Right ventricle myocardium superior (tissue), 1 donor: ENCODE measurements around the gene ERG28. TPM values are rescaled to one million over a fixed set of nuclear protein-coding genes. Genes with fewer than 3 reads are reported as not detected.

Experiments used
- ATAC-seq: fragments of 200-7000 bp; cut with Tn5 transposase; one replicate; pipeline ENCODE4 v1.9.1; 2020; ENCODE audit warnings: mild to moderate bottlenecking; ENCODE audit not compliant: poor library complexity
- DNase-seq: peaks from one replicate; pipeline ENCODE4 v3.0.0-alpha.2; 2020
- intact Hi-C: fragments of 100-400 bp; cut with DNase I; formaldehyde crosslinking; loops from one replicate; pipeline ENCODE4 v1.11.2; 2022
- total RNA-seq: library from RNA; stranded (reverse); fragmentation: NEBNext Ultra II Directional; extraction: Animal tissue kit (Norgen Biotek cat#: 25700); gene quantifications from one replicate; pipeline ENCODE4 v1.2.1, GENCODE V29; 2021
- donor health status: DM: no; HTN: yes; CAD: no; lungs with severe emphysema.

ERG28 gene
- total RNA-seq, 1 donor from 2014 or later: 5.9 TPM

- intact Hi-C loops: no loop called here
- DNase-seq: no peak
Observed at GRCh38 chr14:75667099-75667765, 6.6 kb upstream of the ERG28 start.

GRCh38 chr14:75662966-75663365, 2.3 kb upstream of the ERG28 start:
- no peak for DNase-seq
- intact Hi-C loops: no loop called here

More at GRCh38 chr14:75667099-75667765, 6.6 kb upstream of the ERG28 start:
- ATAC-seq: peak; percentile 74

DNA sequence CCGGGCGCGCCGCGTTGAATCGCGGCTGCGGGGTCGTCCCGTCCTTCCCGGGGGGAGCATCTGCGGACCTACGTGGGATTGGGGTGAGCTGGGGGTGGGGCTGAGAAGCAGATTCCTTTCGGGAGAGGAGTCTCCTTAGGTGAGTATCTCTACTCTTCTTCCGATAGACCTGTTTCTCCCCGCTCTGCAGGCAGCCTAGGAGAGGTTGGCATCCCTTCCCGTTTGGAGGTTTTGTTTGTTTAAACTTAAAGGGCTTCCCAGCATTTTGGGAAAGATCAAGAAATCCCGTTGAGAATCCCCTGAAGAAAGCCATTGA, 781 bp upstream of the ERG28 start:
- intact Hi-C loops: no loop called here
- DNase-seq: no peak
- peak; percentile 19 for ATAC-seq

More at GRCh38 chr14:75662966-75663365, 2.3 kb upstream of the ERG28 start:
- no peak for ATAC-seq

GRCh38 chr14:75660238-75660629, 442 bp downstream of the ERG28 start:
- ATAC-seq (no peak), DNase-seq (no peak)
- intact Hi-C loops: no loop called here

DNA sequence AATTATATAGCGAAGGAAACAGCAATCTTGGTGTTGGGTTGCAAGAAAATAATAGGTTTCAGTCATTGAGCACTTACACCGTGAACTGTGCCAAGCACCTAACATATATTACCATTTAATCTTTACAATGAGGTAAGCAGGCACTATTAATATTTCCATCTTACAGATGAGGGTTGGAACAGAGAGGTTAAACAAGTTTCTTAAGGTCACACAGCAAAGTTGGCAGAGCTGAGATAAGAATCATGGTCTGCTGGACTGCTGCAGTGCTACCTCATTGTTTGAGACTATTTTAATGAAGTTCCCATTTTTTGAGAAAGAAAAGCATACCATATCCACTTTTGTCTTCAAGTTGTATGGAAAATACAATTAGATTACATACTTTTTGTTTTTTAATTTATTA, 1.7 kb downstream of the ERG28 start:
- intact Hi-C loops: no loop called here
- ATAC-seq (no peak), DNase-seq (no peak)

GRCh38 chr14:75657331-75657730, 3.3 kb downstream of the ERG28 start:
- ATAC-seq (no peak), DNase-seq (no peak)
- intact Hi-C loops: no loop called here

- DNase-seq: no peak
- intact Hi-C loops: no loop called here
- ATAC-seq: no peak
Observed at GRCh38 chr14:75655235-75655634, 5.4 kb downstream of the ERG28 start.

GRCh38 chr14:75654127-75654732, 6.4 kb downstream of the ERG28 start:
- ATAC-seq (peak; percentile 91), DNase-seq (peak; percentile 87)
- intact Hi-C loops: loop anchor here (1.0 kb wide), 1 partner anchor 77 kb away; no protein-coding TSS in a partner anchor

GRCh38 chr14:75653563-75653962, 7.1 kb downstream of the ERG28 start:
- ATAC-seq (no peak), DNase-seq (no peak)
- intact Hi-C loops: no loop called here

DNA sequence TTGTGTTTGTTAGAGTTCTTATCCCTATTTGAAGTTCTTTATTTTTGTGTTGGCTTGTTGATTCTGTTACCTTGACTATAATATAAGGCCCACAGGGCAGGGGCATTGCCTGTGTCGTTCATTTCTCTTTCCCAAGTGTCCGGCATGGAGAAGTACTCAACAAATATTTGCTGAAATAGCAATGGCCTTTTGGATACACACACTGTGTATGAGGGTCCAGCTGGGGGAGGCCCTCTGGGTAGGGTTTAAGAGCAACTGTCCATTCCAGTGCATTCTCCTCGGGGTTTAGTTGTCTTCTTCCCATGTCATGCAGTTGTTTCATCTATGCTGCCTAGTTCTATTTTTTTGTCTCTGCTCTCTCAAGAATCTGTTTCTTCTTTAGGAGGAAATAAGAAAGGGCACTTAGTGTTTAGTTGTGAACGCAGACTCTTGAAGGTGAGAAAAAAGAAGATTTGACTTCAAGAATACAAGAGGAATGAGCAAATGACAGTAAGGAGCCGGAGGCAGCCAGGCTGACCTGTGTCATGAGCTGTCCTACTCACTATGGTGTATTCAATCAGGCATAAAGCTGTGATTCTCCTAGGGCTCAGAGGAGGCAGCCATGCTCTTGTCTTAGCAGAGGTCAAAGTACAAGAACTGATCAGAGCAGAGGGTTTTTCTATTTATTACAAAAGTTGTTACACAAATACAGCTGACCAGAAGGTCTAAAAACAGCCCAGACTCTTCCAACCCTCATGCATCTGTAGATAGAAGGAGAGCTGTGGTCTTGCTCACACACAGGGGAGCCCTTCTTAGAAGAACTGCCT, 10.2 kb downstream of the ERG28 start:
- ATAC-seq: no peak
- intact Hi-C loops: no loop called here
- no peak for DNase-seq

- ATAC-seq: no peak
- intact Hi-C loops: no loop called here
- DNase-seq: no peak
Observed at GRCh38 chr14:75649773-75650172, 10.9 kb downstream of the ERG28 start.

DNA sequence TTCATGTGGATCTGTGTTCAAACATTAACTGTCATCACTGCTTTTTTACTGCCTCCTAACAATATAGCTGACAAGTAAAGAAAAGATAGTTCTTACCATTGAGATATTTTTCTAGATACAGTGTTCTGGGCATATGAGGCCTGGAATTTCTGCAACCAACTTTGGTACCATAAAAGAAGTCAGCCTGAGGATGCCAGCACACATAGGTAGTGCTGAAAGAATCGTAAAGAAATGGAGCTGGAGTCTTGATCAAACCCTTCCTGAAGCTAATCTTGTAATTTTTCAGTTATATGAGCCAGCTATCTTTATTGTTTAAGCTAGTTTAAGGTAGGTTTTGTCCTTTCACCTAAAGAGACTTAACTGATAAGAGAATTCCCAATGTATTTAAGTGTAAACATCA, 11.3 kb downstream of the ERG28 start:
- ATAC-seq: no peak
- DNase-seq: no peak
- intact Hi-C loops: no loop called here

DNA sequence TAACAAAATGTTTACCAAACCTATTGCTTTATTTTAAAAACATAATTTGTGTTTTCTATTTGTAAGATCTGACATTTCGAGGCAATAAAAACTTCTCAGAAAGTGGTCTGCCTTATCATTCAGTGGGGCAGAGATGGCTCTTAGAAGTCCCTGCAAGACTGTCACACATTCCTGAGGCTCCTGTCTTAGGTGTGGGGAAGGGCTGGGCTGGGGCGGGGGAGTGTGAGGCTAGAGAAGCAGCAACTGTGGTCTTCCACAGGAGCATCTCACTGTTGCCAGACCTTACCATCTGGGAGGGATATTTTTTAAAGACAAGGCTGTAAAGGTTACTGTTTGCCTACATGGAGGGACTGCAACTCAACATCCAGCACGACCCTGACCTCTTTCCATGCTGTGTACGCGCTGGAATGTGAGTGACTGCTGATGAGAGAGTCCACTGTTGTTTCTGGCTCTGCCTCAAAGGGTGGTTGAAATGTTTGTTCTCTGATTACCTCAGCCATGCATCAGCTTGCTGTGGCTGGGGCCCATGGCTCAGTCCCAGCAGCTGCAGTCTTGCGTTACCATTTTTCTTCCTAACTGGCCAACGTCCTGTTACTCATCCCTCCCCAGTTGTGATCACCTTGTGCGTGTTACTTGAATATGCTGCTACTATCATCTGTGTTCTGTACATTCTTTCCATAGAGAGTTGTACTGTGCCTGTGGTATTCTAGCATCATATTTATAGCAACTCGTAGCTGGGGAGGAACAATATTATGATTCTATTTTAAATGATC, 12.4 kb downstream of the ERG28 start:
- ATAC-seq (peak; percentile 89), DNase-seq (peak; percentile 52)
- intact Hi-C loops: no loop called here

- DNase-seq (peak; percentile 60), ATAC-seq (peak; percentile 76)
- intact Hi-C loops: no loop called here
Observed at GRCh38 chr14:75647640-75648039, 13.0 kb downstream of the ERG28 start.

DNA sequence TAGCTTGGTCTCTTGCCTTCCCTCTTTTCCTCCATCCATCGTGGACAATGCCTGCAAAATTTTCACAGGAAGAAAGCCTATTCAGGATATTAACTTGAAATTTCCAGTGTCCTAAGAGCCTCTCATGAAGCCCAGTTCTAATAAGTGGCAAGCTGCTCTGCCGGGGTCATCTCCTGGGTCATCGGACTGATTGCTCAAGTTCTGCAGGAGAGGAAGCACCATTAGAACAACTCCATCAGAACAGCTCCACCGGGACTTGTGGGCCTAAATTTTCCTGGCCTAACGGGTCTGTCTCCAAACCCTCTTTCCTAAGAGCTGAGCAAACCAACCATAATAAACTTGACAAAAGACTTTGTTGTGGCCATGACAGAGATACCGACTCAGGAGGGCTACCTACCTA, 13.9 kb downstream of the ERG28 start:
- DNase-seq (no peak), ATAC-seq (no peak)
- intact Hi-C loops: no loop called here

- no peak for ATAC-seq
- no peak for DNase-seq
Observed at GRCh38 chr14:75645056-75645455, 15.6 kb downstream of the ERG28 start.

GRCh38 chr14:75643985-75644384, 16.7 kb downstream of the ERG28 start:
- DNase-seq: no peak
- intact Hi-C loops: no loop called here

More at GRCh38 chr14:75645056-75645455, 15.6 kb downstream of the ERG28 start:
- intact Hi-C loops: no loop called here

GRCh38 chr14:75640876-75641275, 19.8 kb downstream of the ERG28 start:
- ATAC-seq (no peak), DNase-seq (no peak)
- intact Hi-C loops: no loop called here

More at GRCh38 chr14:75643985-75644384, 16.7 kb downstream of the ERG28 start:
- ATAC-seq: no peak

- ATAC-seq (no peak), DNase-seq (no peak)
- intact Hi-C loops: no loop called here
Observed at GRCh38 chr14:75636100-75636692, 24.5 kb downstream of the ERG28 start.
